Endodermal cell (in vitro differentiated cells): ENCODE measurements around the gene SENP2. TPM values are rescaled to one million over a fixed set of nuclear protein-coding genes. Genes with fewer than 3 reads are reported as not detected.

ENCODE experiments used
- DNase-seq: peaks from one replicate; pipeline ENCODE4 v3.0.0-alpha.2; 2017
- H3K27ac ChIP-seq: 2 replicates; pipeline ENCODE4 v1.5.1; 2013; ENCODE audit warnings: mild to moderate bottlenecking, low read depth, low read length, moderate library complexity
- H3K27me3 ChIP-seq: 2 replicates; pipeline ENCODE4 v1.6.1; 2013; ENCODE audit warnings: mild to moderate bottlenecking, low read length, moderate library complexity; ENCODE audit not compliant: insufficient read depth, control insufficient read depth, poor library complexity, severe bottlenecking
- H3K36me3 ChIP-seq: 2 replicates; pipeline ENCODE4 v1.7.0; 2013; ENCODE audit warnings: mild to moderate bottlenecking, low read length, moderate library complexity; ENCODE audit not compliant: control insufficient read depth, insufficient read depth
- H3K4me1 ChIP-seq: one replicate; pipeline ENCODE4 v1.7.0; 2013; ENCODE audit warnings: low read length; ENCODE audit not compliant: control insufficient read depth, insufficient read depth
- H3K4me3 ChIP-seq: 2 replicates; pipeline ENCODE4 v1.5.1; 2013; ENCODE audit warnings: mild to moderate bottlenecking, low read length, moderate library complexity
- H3K9ac ChIP-seq: 2 replicates; pipeline ENCODE4 v1.6.1; 2013; ENCODE audit warnings: mild to moderate bottlenecking, low read length, moderate library complexity; ENCODE audit not compliant: poor library complexity, severe bottlenecking; ENCODE audit errors: extremely low read depth
- H3K9me3 ChIP-seq: 2 replicates; pipeline ENCODE4 v1.6.1; 2013; ENCODE audit warnings: mild to moderate bottlenecking, low read length, moderate library complexity; ENCODE audit not compliant: control insufficient read depth
- H3K27ac Mint-ChIP-seq: 2 replicates; pipeline ENCODE4 v1.8.0; 2020; ENCODE audit warnings: mixed read lengths
- H3K27me3 Mint-ChIP-seq: 2 replicates; pipeline ENCODE4 v1.8.0; 2021; ENCODE audit warnings: mild to moderate bottlenecking, mixed read lengths; ENCODE audit not compliant: insufficient read depth
- H3K36me3 Mint-ChIP-seq: 2 replicates; pipeline ENCODE4 v1.8.0; 2020; ENCODE audit warnings: low read depth, mixed read lengths
- H3K4me1 Mint-ChIP-seq: 2 replicates; pipeline ENCODE4 v1.8.0; 2020; ENCODE audit warnings: mixed read lengths
- H3K4me3 Mint-ChIP-seq: 2 replicates; pipeline ENCODE4 v1.8.0; 2020; ENCODE audit warnings: mild to moderate bottlenecking, moderate library complexity, mixed read lengths
- H3K9me3 Mint-ChIP-seq: 2 replicates; pipeline ENCODE4 v1.8.0; 2020; ENCODE audit warnings: mild to moderate bottlenecking, mixed read lengths
- CTCF ChIP-seq: fragments of 200-600 bp; sonication (generic); conservative IDR thresholded peaks from 2 replicates; pipeline ENCODE4 v1.5.0; 2021; ENCODE audit warnings: antibody characterized with exemption, mild to moderate bottlenecking
- WGBS, 2 experiments: methylation state at CpG; one replicate each; pipeline versions ENCODE4 v1.1.5 to v1.1.7; 2013; ENCODE audit warnings: missing lambda C conversion rate in 2 of 2, mixed read lengths in 1 of 2; ENCODE audit not compliant: insufficient coverage in 1 of 2, insufficient read length in 1 of 2; 5-methylcytosine and 5-hydroxymethylcytosine counted together
- total RNA-seq, 2 donors: library from RNA; stranded (reverse); fragmentation: NEBNext Ultra II Directional in 1 of 2; extraction: Animal tissue kit (Norgen Biotek cat#: 25700) in 1 of 2; gene quantifications; 2 replicates in 1 of 2; 3 replicates in 1 of 2; pipeline ENCODE4 v1.2.1, GENCODE V29; 2021

SENP2 gene
- total RNA-seq, 2 donors from 2014 or later = 44.6 to 46.4 TPM

- H3K27ac ChIP-seq = no peak overlapping the region
- H3K27me3 ChIP-seq = no peaks in the 10 kb centered on the region
- Mint-ChIP-seq H3K36me3 (peaks cover 86% of the 10 kb centered on the region), H3K4me3 (no peak overlapping the region), H3K27ac (no peak overlapping the region), H3K4me1 (no peaks in the 10 kb centered on the region), H3K27me3 (no peaks in the 10 kb centered on the region), H3K9me3 (no peaks in the 10 kb centered on the region)
- no peak for TF ChIP-seq CTCF
- H3K4me3 ChIP-seq = no peak overlapping the region
- H3K9ac ChIP-seq = no peak overlapping the region
- WGBS, 2 experiments = 95 to 96% methylated on average over 9 to 12 of the region's 12 CpGs
- H3K36me3 ChIP-seq = peaks cover 83% of the 10 kb centered on the region
- no peak for DNase-seq
- H3K4me1 ChIP-seq = no peaks in the 10 kb centered on the region
- no peaks in the 10 kb centered on the region for H3K9me3 ChIP-seq
These were observed 68.1 kb downstream of the SENP2 start for GRCh38 chr3:185653949-185654757.

GRCh38 chr3:185654758-185655145 is 68.7 kb downstream of the SENP2 start:
- Mint-ChIP-seq H3K4me3 (no peak overlapping the region), H3K27me3 (no peaks in the 10 kb centered on the region), H3K9me3 (no peaks in the 10 kb centered on the region), H3K27ac (no peak overlapping the region), H3K36me3 (peaks cover 82% of the 10 kb centered on the region), H3K4me1 (no peaks in the 10 kb centered on the region)
- no peak for TF ChIP-seq CTCF
- Histone ChIP-seq H3K4me3 (no peak overlapping the region), H3K27me3 (no peaks in the 10 kb centered on the region), H3K36me3 (peaks cover 81% of the 10 kb centered on the region), H3K4me1 (no peaks in the 10 kb centered on the region), H3K9ac (no peak overlapping the region), H3K9me3 (no peaks in the 10 kb centered on the region), H3K27ac (no peak overlapping the region)
- no peak for DNase-seq
- 93 to 100% methylated on average over 2 of the region's 2 CpGs for WGBS, 2 experiments

GRCh38 chr3:185655426-185656320 is 69.6 kb downstream of the SENP2 start:
- 96 to 97% methylated on average over 11 to 12 of the region's 12 CpGs for WGBS, 2 experiments
- no peaks in the 10 kb centered on the region for H3K4me1 Mint-ChIP-seq
- no peak overlapping the region for H3K4me3 Mint-ChIP-seq
- H3K36me3 Mint-ChIP-seq = peaks cover 79% of the 10 kb centered on the region
- Histone ChIP-seq H3K27me3 (no peaks in the 10 kb centered on the region), H3K9ac (no peak overlapping the region), H3K36me3 (peaks cover 78% of the 10 kb centered on the region), H3K4me1 (no peaks in the 10 kb centered on the region), H3K27ac (no peak overlapping the region), H3K9me3 (no peaks in the 10 kb centered on the region), H3K4me3 (no peak overlapping the region)
- H3K27ac Mint-ChIP-seq = no peak overlapping the region
- H3K27me3 Mint-ChIP-seq = no peaks in the 10 kb centered on the region
- no peak for TF ChIP-seq CTCF
- no peak for DNase-seq
- no peaks in the 10 kb centered on the region for H3K9me3 Mint-ChIP-seq
